Gastroesophageal sphincter (tissue), 4 donors: ENCODE data around the gene DLAT. TPM values are rescaled to one million over a fixed set of nuclear protein-coding genes. Genes with fewer than 3 reads are reported as not detected.
"Not testable (repeated sequence)": the region's sequence is repeated elsewhere in the genome, so short reads cannot be mapped to it uniquely, and the experiment has no call there.

Experiments
- ATAC-seq: fragments of 150-250 bp; one replicate; pipeline ENCODE4 v1.9.1; 2016; ENCODE audit warnings: mild to moderate bottlenecking, moderate library complexity
- H3K27ac ChIP-seq, 4 donors: fragments of 200-600 bp; sonication (generic) in 3 of 4; 1 replicate in 3 of 4; 2 replicates in 1 of 4; pipeline ENCODE4 v1.5.1; 2016 to 2019
- H3K27me3 ChIP-seq: fragments of 200-600 bp; sonication (generic); one replicate; pipeline ENCODE4 v1.5.1; 2019
- H3K36me3 ChIP-seq, 2 donors: fragments of 200-600 bp; sonication (generic); one replicate each; pipeline ENCODE4 v1.5.1; 2019; ENCODE audit warnings: control low read depth in 1 of 2
- H3K4me1 ChIP-seq, 3 donors: fragments of 200-600 bp; sonication (generic); 1 replicate in 2 of 3; 2 replicates in 1 of 3; pipeline ENCODE4 v1.5.1; 2016 to 2019; ENCODE audit warnings: control low read depth in 2 of 3
- H3K4me3 ChIP-seq, 2 donors: fragments of 200-600 bp; sonication (generic); one replicate each; pipeline ENCODE4 v1.5.1; 2019; ENCODE audit warnings: mild to moderate bottlenecking in 1 of 2, moderate library complexity in 1 of 2
- H3K9me3 ChIP-seq, 3 donors: fragments of 200-600 bp; sonication (generic); one replicate each; pipeline ENCODE4 v1.5.1; 2017 to 2019; ENCODE audit warnings: control low read depth in 2 of 3
- CTCF ChIP-seq, 4 experiments: fragments of 200-600 bp in 2 of 4; fragments of 450-650 bp in 2 of 4; sonication (generic) in 1 of 4; IDR thresholded peaks; one replicate each; pipeline ENCODE4 v1.5.1; 2017 to 2019; ENCODE audit warnings: antibody characterized with exemption in 4 of 4, mild to moderate bottlenecking in 2 of 4, moderate library complexity in 2 of 4
- EP300 ChIP-seq: sonication (generic); formaldehyde crosslinking; IDR thresholded peaks from one replicate; pipeline ENCODE4 v1.6.1; 2017; ENCODE audit warnings: antibody characterized with exemption, mild to moderate bottlenecking
- POLR2A ChIP-seq, 2 donors: fragments of 450-650 bp; IDR thresholded peaks; one replicate each; pipeline ENCODE4 v1.6.1; 2017; ENCODE audit warnings: antibody characterized with exemption in 2 of 2, mild to moderate bottlenecking in 2 of 2, moderate library complexity in 1 of 2
- POLR2AphosphoS5 ChIP-seq: sonication (generic); formaldehyde crosslinking; IDR thresholded peaks from one replicate; pipeline ENCODE4 v1.6.1; 2017; ENCODE audit warnings: antibody characterized with exemption
- WGBS, 2 donors: methylation state at CpG; one replicate each; pipeline ENCODE4 v1.1.5; 2018; ENCODE audit warnings: low coverage in 1 of 2; 5-methylcytosine and 5-hydroxymethylcytosine counted together
- total RNA-seq, 4 donors: library from RNA; depleted of rRNA; stranded (reverse); fragments of >200 nt; gene quantifications; one replicate each; pipeline ENCODE4 v1.1.0, GENCODE V29; 2016

DLAT gene
- total RNA-seq, 4 donors from 2014 or later, result 18.2 to 38.6 (median 32.1) TPM

GRCh38 chr11:112086422-112087191, 61.4 kb downstream of the DLAT start, which contains the start of the genes SDHD and TIMM8B:
Gene SDHD (plus strand): TSS chr11:112086873. CDS start chr11:112086908, 35 bp downstream.
Gene TIMM8B (minus strand): TSS chr11:112086756. CDS start chr11:112086723, 33 bp downstream.
- Histone ChIP-seq H3K9me3 (no peaks in the 10 kb centered on the region), H3K36me3 (peaks cover 0 to 75% of the 10 kb centered on the region in 2 donors), H3K27ac (peak within 1 kb of the TSS; percentile 59 to 90 (median 81)), H3K27me3 (no peaks in the 10 kb centered on the region), H3K4me1 (peaks cover 6 to 52% (median 20%) of the 10 kb centered on the region in 3 donors), H3K4me3 (peak within 1 kb of the TSS; percentile 82 to 87)
- TF ChIP-seq CTCF (IDR thresholded peaks at IDR 0.05) (peak in 3 of 4 experiments; percentile 44 to 52 (median 45)), EP300 (no peak), POLR2AphosphoS5 (peak; percentile 80), POLR2A (IDR thresholded peaks at IDR 0.05) (peak; percentile 25 to 53)
- peak; percentile 98 for ATAC-seq
- 0 to 1% methylated on average over 2 to 21 of the region's 45 CpGs for WGBS, 2 donors

- 4 to 44% methylated on average over 3 to 4 of the region's 10 CpGs for WGBS, 2 donors
- no peak for TF ChIP-seq EP300
- TF ChIP-seq POLR2AphosphoS5, result no peak
- TF ChIP-seq CTCF (IDR thresholded peaks at IDR 0.05), result no peak
- TF ChIP-seq POLR2A (IDR thresholded peaks at IDR 0.05), result no peak
- no peaks in the 10 kb centered on the region for H3K27me3 ChIP-seq
- ATAC-seq, result no peak
- H3K4me1 ChIP-seq, result peaks cover 6 to 52% (median 20%) of the 10 kb centered on the region in 3 donors
- H3K4me3 ChIP-seq, result peak overlapping the region; percentile 82 to 87
- peaks cover 0 to 75% of the 10 kb centered on the region in 2 donors for H3K36me3 ChIP-seq
- peak overlapping the region; percentile 59 to 90 (median 81) for H3K27ac ChIP-seq
- H3K9me3 ChIP-seq, result no peaks in the 10 kb centered on the region
These were observed 62.0 kb downstream of the DLAT start for GRCh38 chr11:112087212-112087611.

- ATAC-seq, H3K4me1 ChIP-seq, H3K4me3 ChIP-seq, H3K27me3 ChIP-seq, H3K9me3 ChIP-seq, H3K27ac ChIP-seq: not testable (repeated sequence)
- peaks cover 0 to 93% of the 10 kb centered on the region in 2 donors for H3K36me3 ChIP-seq
- 100% methylated on average over 2 of the region's 2 CpGs for WGBS, 2 donors
These were observed 70.1 kb downstream of the DLAT start for GRCh38 chr11:112095302-112095701.

- Histone ChIP-seq H3K27me3 (no peaks in the 10 kb centered on the region), H3K4me3 (no peak overlapping the region), H3K27ac (no peak overlapping the region), H3K36me3 (peaks cover 0 to 84% of the 10 kb centered on the region in 2 donors), H3K9me3 (no peaks in the 10 kb centered on the region), H3K4me1 (no peaks in the 10 kb centered on the region)
- no peak for TF ChIP-seq POLR2A (IDR thresholded peaks at IDR 0.05)
- TF ChIP-seq CTCF (IDR thresholded peaks at IDR 0.05), result no peak
- TF ChIP-seq POLR2AphosphoS5, result no peak
- TF ChIP-seq EP300, result no peak
- no peak for ATAC-seq
These were observed 71.0 kb downstream of the DLAT start for GRCh38 chr11:112096194-112096593.

GRCh38 chr11:112097734-112098528, 72.7 kb downstream of the DLAT start:
- no peak for ATAC-seq
- 86 to 92% methylated on average over 5 to 6 of the region's 11 CpGs for WGBS, 2 donors
- H3K36me3 ChIP-seq, result peaks cover 0 to 67% of the 10 kb centered on the region in 2 donors

More at GRCh38 chr11:112097734-112098528, 72.7 kb downstream of the DLAT start:
- no peak overlapping the region for H3K27ac ChIP-seq
- H3K9me3 ChIP-seq, result no peaks in the 10 kb centered on the region
- H3K4me3 ChIP-seq, result no peak overlapping the region
- no peaks in the 10 kb centered on the region for H3K27me3 ChIP-seq
- no peaks in the 10 kb centered on the region for H3K4me1 ChIP-seq
- TF ChIP-seq POLR2AphosphoS5, result no peak
- no peak for TF ChIP-seq EP300
- TF ChIP-seq POLR2A (IDR thresholded peaks at IDR 0.05), result no peak
- TF ChIP-seq CTCF (IDR thresholded peaks at IDR 0.05), result no peak
